T-helper 2 cell (primary cell): Measurements from ENCODE around the gene ACSL1.
"Not testable (repeated sequence)": the region's sequence is repeated elsewhere in the genome, so short reads cannot be mapped to it uniquely, and the experiment has no call there.

Experiments
- DNase-seq, 5 experiments: peaks; one replicate each; pipeline versions ENCODE4 v3.0.0 to v3.0.0-alpha.2; 2012 to 2022

The ACSL1 gene

DNA sequence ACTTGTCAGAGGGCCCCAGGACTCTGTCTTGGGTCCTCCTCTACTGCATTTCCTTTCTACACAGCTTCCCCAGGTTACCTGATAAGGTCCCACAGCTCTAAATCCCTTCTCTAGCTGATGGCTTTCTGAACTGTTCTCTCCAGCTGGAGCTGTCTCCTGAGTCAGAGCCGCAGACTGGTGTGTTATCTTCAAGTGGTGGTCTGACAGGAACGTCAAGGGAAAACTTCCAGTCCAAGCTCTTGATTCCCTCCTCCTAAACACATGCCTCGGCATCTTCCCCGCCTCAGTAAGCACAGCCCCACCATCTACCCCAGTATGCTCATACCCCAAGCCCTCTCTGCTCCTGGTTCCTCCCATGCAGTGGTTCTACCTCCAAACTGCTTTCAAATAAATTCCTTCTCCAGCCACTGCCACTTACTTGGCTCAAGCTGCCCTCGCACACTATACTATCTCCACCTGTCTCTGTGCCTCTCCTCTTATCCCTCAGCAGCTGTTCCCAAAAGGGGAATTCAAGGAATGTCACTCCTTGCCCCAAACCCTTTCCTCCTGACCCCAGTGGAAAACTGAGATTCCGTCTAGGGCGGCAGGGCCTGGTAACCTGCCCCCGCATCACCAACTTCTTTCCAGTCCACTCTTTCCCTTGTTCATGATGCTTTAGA lies 74.7 kb downstream of the ACSL1 start:
- DNase-seq: no peak

DNA sequence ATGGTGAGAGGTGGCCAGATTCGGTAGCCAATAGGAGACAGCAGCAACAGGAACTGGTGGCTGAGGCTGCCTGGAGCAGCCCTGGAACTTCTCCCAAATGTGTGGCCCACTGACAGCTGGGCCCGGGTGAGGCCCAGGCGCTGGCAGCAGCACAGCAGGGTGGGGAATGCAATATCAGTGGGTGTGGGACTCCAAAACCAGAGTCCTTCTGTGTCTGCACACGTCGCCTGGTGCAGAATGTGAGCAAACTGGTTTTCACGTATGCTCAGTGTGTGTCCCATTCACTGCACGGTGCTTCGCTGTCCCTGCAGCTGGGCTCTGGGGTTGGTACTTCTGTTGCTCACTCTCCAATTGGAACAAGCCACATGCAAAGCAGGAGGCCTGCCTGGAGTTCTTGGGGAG lies 77.5 kb downstream of the ACSL1 start:
- no peak for DNase-seq

DNA sequence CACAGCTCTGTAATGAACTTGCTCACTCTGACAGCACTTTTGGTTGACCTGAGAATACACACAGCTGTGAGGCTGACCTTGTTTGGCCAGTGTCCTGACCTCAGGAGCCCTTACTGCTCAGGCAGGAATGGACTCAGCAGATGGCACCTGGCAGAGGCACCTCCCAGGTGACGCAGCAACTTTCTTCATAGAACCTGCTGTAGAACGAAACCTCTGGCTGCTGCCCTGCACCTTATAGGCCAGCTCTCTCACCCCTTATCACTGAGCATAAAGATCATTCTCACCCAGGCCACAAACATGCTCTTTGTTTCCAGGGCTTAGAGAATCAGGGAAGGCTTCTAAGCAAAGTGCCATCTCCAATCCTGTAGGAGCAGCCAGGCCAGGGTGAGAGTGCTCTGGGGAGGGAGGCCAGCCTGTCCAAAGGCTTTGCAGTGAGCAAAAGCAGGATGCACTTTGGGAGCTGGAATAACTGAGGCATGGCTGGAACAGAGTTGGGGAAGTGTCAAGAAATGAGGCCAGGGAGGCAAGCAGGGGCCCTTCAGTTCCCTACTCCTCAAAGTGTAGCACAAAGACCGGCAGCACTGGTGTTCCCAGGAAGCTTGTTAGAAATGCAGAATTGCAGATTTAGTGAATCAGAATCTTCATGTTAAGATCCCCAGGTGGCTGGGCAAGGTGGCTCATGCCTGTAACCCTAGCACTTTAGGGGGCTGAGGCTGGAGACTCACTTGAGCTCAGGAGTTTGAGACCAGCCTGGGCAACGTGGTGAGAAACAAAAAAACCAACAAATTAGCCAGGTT lies 78.5 kb downstream of the ACSL1 start:
- no peak for DNase-seq

DNA sequence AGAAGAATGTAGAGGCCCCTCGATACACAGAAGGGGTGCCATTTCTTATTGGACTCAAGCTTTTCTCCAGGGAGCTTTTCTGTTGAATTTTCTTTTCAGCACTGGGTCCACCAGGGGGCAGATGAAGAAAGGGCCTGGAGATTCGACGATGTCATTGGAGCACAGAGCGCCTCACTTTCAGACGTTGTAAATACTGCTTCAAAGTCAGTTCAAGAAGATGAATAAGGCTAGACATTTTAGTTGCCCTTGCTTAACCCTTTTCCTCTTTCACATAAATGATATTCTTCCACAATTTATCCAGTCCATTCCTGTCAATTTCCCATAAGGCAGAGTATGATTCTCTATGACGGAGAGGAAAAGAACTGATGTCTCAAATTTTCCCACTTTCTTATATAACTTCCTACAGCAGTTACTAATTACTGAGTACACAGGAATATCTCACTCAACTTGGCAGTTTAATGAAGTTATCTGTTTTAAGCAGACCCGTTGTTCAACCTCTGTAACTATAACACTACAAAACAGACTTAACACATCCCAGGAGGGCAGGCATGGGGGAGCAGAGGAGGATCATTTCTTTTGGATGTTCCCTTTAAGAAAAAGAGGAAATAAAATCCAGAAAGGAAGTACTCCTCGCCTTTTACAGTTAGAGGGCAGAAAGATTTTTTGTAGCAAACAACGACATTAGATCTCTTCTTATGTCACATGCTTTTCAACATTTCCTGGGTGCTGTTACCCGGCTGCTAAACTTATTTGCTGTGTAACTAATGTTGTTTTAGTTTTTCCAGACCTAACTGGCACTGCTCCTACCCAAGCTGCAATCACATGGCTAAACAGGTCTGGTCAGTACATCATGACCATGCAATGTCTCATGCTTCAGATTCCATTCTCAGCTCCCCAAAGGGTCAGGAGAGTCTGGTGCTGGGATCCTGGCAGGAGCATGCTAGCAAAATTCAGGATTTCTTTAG lies 79.7 kb downstream of the ACSL1 start:
- DNase-seq: peak in 4 of 5 experiments; percentile 22 to 81 (median 40)

DNA sequence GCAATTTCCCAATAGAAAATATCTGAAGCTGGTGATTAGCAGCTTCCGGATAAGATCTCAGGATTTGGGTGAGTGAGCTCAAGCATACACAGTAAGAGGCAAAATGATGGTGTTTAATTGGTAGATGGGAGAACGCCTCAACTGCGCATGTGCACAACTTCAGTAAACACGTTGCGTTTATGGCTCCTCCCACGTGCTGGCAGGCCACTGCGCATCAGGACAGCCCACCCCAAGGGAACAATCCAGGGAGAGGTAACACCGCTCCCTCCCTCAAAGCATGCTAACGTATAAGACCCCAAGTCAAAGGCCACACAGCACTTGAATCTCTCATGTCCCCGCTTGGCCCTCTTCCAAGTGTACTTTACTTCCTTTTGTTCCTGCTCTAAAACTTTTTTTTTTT lies 81.5 kb downstream of the ACSL1 start:
- no peak for DNase-seq

DNA sequence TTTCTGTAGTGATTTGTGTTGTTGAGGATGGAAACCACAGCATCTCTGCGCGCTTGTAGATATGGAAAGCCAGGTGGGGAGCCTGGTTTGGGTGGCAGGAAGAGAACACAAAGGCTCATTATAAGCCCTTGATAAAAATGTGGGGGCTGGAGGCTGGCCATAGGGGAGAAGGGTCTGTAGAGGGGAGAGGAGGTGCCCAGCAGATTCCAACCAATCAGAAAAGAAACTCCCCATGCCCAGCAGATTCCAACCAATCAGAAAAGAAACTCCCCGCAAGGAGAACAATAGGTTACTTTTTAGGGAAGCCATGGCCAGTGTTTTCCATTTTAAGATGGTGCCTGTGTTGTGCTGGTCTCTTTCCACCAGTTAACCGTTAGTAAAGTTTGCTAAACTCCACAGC lies 82.1 kb downstream of the ACSL1 start:
- DNase-seq: no peak

DNA sequence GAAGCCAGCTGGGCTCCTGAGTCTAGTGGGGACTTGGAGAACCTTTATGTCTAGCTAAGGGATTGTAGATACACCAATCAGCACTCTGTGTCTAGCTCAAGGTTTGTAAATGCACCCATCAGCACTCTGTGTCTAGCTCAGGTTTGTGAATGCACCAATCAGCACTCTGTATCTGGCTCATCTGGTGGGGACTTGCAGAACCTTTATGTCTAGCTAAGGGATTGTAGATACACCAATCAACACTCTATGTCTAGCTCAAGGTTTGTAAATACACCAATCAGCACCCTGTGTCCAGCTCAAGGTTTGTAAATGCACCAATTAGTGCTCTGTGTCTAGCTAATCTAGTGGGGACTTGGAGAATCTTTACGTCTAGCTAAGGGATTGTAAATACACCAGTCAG lies 84.1 kb downstream of the ACSL1 start:
- not testable (repeated sequence) for DNase-seq

DNA sequence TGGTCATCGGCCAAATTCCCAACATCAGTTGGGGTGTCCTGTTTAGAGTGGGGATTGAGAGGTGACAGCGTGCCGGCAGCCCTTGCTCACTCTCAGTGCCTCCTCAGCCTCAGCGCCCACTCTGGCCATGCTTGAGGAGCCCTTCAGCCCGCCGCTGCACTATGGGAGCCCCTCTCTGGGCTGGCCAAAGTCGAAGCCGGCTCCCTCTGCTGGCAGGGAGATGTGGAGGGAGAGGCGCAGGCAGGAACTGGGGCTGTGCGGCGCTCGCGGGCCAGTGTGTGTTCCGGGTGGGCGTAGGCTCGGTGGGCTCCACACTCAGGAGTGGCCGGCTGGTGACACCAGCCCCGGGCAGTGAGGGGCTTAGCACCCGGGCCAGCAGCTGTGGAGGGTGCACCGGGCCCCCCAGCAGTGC lies 84.8 kb downstream of the ACSL1 start:
- DNase-seq: no peak

DNA sequence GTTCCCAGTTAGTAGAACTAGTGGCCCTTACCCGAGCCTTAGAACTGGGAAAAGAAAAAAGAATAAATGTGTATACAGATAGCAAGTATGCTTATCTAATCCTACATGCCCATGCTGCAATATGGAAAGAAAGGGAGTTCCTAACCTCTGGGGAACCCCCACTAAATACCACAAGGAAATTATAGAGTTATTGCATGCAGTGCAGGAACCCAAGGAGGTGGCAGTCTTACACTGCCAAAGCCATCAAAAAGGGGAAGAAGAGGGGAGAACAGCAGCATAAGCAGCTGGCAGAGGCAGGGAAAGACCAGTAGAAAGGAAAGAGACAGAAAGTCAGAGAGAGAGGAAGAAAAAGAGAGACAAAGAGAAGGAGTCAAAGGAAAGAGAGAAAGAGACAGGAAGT lies 86.2 kb downstream of the ACSL1 start:
- not testable (repeated sequence) for DNase-seq

DNA sequence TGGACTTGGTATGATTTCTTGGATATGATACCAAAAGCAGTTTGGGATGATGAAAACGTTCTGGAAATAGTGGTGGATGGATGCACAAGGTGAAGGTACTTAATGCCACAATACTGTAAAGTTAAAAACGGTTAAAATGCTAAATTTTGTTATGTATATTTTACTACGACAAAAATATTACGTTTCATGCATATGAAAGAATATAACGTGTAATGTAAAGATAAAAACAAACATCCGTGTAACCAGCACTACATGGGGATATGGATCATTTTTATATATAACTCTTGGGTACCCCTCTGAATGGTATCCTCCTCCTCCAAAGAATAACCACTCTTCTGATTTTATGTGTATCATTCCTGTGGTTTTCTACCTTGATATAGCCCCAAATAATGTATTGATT lies 91.0 kb downstream of the ACSL1 start:
- DNase-seq: no peak

DNA sequence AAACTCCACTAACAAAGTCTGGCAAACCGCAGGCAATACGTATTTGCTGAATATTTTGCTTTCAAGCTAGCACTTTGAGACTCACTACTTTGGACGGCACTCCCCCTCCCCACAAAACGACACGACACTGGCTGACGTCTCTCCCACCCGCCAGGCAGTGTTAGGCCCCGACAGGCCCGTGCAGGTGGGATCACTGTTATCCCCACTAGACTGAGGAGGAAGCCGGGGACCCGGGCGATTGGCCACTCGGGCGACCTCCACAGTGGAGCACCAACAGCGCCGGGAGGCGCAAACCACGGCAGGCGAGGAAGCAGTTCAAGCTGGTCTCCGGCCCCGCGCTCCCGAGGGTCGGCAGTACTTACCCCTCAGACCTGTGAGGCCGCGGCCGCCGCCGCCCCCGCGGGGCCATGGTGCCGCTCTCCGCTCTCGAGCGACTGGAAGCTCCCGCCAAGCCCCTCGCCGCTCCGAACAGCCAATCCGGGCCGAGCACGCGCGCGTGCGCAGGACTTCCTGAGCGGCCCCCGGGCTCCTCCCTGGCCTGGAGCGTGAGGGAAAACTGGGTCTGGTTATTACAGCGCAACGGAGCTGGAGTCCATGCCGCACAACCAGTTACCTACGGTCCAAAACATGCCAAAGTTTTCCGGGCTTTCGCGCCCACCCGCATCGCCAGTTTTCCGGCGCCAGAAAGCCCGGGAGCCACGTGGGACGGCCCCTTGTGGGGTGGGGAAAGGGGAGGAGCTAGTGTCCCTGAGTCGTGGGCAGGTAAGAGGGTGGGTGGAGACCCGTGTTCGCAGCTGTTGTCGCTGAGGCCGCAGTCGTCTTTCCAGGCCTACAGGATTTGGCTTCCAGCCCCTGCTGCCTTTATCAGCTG lies 91.9 kb downstream of the ACSL1 start, which contains the start of gene CENPU:
CENPU (minus strand) TSS at position 443 of the 871 bp plus-strand sequence; CDS start at position 409, 34 bp downstream.
- DNase-seq: peak; percentile 90 to 99 (median 91)

DNA sequence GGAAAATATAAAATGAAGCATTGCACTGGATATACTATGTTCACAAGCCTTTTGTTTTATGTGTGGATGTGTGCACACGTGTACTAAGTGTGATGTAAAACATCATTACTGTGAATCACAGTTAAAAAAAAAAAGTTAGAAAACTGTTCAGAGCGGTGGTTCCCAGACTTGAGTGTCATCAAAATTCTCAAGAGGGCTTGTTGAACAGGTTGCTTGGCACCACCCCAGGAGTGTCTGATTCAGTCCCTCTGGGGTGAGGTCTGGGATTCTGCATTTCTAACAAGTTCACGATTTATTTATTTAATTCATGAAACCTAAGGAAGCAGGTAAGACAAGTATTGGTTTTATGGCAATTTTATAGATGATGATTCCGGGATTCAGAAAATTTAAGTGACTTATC lies 93.6 kb downstream of the ACSL1 start:
- DNase-seq: no peak

DNA sequence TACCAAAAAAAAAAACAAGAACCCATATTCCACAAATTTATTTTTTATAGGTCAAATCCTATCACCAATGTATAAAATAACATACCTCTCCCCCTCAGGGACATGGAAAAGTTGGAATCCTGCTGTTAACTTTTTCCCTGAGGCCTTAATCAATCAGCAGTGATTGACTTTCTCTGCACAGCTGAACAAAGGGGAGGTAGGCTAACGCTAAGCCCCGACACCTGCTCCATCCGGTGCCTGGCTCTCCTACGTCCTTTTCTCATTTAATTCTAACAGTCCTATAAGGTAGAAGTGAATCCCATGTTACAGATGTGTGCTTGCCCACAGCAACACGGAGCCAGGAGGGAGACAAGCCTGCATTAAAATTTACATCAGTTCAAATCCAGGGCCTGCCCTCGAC lies 94.7 kb downstream of the ACSL1 start:
- no peak for DNase-seq

DNA sequence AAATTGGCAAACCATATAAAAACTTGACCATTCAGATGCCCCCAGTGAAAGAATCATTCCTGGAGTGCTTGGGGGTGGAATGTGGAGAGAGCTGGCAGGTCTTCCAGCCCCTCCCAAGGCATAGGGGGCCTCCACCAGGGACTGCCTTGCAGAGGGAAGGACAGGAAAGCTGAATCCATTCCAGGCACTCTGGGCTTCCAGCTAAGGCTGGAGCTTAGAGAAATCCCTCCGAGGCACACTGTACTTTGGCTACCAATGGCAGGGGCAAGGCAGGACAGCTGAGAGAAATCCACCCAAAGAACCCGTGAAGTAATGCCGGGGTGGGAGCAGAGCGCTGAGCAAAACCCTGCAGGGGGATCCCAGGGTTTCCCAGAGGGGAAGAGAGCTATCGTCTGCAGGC lies 95.8 kb downstream of the ACSL1 start:
- no peak for DNase-seq

DNA sequence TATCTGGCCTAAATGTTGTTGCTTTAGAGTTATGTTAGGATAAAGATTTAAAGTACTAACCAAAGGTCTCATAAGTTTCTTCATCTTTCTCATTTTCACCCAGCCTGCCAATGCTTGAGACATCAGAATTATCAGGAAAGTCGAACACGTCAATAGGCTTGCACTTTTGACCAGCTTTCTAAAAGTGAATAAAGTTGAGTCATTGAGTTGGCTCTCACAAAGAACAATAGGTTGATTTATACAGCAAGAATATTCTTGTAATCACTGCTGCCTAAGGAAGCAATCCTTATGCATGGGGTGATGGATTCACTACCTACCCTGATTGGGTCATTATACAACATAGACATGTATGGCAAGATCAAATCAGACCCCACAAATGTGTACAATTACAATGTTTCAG lies 96.9 kb downstream of the ACSL1 start:
- DNase-seq: no peak

DNA sequence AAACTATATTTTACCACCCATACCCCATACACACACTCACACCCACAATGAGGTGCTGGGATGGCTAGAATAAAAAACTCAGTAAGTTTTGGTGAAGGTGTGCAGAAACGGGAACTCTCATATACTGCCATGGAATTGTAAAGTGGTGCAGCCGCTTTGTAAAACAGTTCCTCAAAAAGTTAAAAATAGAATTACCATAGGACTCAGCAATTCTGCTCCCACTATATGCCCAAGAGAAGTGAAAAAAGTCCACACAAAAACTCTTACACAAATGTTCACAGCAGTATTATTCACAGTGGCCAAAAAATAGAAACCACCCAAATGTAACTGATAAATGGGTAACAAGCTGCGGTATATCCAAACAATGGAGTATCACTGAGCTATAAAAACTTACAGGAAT lies 98.3 kb downstream of the ACSL1 start:
- no peak for DNase-seq

DNA sequence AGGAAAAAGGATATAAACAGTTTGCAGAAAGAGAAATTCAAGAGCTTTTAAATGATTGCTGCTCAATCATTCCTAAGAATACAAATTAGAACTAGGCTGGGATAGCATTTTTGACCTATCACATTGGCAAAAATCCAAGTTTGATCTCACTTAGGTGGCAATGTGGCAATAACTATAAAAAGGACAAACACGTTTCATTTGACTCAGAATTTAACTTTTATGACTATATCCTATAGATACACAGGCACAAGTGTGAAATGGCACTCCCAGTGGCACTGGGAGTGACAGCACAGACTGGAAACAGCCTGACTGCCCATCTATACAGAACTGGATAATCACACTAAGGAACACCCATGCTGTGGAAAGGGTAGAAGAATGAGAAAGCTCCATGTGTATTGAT lies 103.0 kb downstream of the ACSL1 start:
- peak in 1 of 5 experiments; percentile 38 for DNase-seq

DNA sequence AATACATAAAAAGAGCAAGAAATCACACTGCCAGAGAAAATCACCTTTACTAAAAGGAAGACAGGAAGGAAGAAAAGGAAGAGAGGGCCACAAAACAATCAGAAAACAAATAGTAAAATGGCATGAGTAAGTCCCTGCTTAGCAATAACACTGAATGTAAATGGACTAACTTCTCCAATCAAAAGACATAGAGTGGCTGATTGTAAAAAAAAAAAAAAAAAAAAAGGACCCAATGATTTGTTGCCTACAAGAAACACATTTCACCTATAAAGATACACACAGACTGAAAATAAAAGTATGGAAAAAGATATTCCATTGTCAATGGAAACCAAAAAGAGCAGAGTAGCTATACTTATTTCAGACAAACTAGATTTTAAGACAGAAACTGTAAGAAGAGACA lies 104.5 kb downstream of the ACSL1 start:
- no peak for DNase-seq

DNA sequence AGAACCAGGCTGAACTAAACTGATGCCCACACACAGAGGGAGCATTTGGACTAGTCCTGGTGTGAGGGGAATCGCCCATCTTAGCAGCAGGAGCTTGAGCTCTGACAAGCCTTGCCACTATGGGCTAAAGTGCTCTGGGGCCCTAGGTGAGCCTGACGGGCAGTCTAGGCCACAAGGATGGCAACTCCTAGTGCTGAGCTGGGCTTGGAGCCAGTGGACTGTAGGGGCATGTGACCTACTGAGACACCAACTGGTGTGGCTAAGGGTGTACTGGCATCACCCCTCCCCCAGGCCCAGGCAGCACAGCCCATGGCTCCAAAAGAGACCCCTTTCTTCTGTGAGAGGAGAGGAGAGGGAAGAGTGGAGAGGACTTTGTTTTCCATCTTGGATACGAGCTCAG lies 106.4 kb downstream of the ACSL1 start:
- no peak for DNase-seq

DNA sequence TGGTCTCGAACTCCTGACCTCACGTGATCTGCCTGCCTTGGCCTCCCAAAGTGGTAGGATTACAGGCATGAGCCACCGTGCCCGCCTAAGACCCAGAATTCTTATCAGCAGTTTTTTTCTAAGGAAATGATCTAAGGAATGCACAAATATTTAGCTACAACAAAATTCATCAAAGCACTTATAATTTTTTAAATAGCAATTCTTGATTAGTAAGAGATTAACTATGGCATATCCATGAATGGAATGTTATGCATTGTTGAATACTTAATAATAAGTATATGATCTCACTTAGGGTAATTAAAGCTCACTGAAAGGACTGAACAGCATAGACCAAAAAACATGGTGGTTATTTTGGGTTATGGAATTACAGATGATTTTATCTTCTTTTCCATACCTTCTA lies 110.2 kb downstream of the ACSL1 start:
- no peak for DNase-seq

DNA sequence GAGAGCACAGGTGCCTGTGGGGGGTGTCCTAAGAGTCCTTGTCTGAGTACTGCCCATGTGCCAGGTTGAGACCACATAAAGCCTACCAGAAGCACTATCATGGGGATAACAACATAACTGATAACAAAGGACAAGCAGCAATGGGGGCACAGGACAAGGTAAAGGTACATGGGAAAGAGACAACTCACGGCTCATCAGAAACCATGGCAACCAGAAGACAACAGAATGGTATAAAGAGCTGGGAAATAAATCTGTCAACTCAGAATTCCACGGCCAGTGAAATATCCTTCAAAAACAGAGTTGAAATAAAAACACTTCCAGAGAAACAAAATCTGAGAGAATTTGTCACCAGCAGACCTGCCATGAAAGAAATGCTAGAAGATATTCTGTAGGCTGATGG lies 111.9 kb downstream of the ACSL1 start:
- no peak for DNase-seq

DNA sequence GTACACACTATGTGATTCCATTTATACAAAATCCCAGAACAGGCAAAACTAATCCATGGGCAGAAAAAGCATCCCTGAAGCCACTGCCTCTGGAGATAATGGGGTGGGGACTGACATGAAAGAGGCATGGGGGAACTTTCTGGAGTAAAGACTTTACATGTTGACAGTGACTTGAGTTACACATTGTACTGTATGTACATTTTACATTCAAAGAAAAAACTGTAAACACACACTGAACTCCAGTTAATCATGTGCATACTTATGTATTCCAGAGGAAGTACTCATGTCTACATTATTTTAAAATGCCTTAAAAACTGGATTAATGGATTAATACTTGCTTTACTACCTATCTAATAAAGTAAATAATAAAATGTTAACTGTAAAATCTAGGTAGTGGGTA lies 113.4 kb downstream of the ACSL1 start:
- no peak for DNase-seq
